Endothelial cell of umbilical vein (primary cell): ENCODE measurements around the gene TYR. TPM values are rescaled to one million over a fixed set of nuclear protein-coding genes. Genes with fewer than 3 reads are reported as not detected.
"Not testable (repeated sequence)": the region's sequence is repeated elsewhere in the genome, so short reads cannot be mapped to it uniquely, and the experiment has no call there.

Source experiments
- BruUV-seq: library from RNA; stranded (reverse); fragments of 400-500 nt; replicated peaks from 2 replicates; lab custom pipeline; 2021; lab: Mats Ljungman, UMichigan
- CTCF ChIA-PET: fragments of 300-600, 350-600 bp; sonication (Branson Sonifier 250); formaldehyde crosslinking; loops from one replicate; lab custom pipeline; 2021; ENCODE audit warnings: antibody characterized with exemption, inconsistent platforms; lab: Charles Lee
- POLR2A ChIA-PET: fragments of 300-600, 350-600 bp; sonication (Branson Sonifier 250); formaldehyde crosslinking; loops from one replicate; lab custom pipeline; 2021; ENCODE audit warnings: antibody characterized with exemption, inconsistent platforms; lab: Charles Lee
- DNase-seq: peaks from one replicate; pipeline ENCODE4 v3.0.0-alpha.2; 2011; ENCODE audit warnings: low read depth, low spot score
- FAIRE-seq: peaks from 2 replicates; lab custom pipeline; 2011; peaks lifted over from hg19 to GRCh38; lab: Jason Lieb, UNC
- H2AFZ ChIP-seq: 2 replicates; pipeline ENCODE4 v1.6.0; 2012; ENCODE audit warnings: low read depth, low read length, control low read depth, inconsistent platforms
- H3K27ac ChIP-seq: 2 replicates; pipeline ENCODE4 v1.5.1; 2011; ENCODE audit warnings: low read depth, mild to moderate bottlenecking, control low read depth, low read length, moderate library complexity; ENCODE audit not compliant: insufficient read depth
- H3K27me3 ChIP-seq, 2 experiments: 2 replicates each; pipeline versions ENCODE4 v1.6.0 to v1.6.1; 2011; ENCODE audit warnings: low read length in 2 of 2, mixed read lengths in 1 of 2; ENCODE audit not compliant: control insufficient read depth in 2 of 2, insufficient read depth in 2 of 2
- H3K36me3 ChIP-seq, 2 experiments: 2 replicates in 1 of 2; 3 replicates in 1 of 2; pipeline ENCODE4 v1.5.1; 2011; ENCODE audit warnings: low read length in 2 of 2, mild to moderate bottlenecking in 1 of 2, moderate library complexity in 1 of 2; ENCODE audit not compliant: control insufficient read depth in 2 of 2, insufficient read depth in 2 of 2; ENCODE audit errors: extremely low read depth in 1 of 2
- H3K4me1 ChIP-seq: 3 replicates; pipeline ENCODE4 v1.5.1; 2011; ENCODE audit warnings: mild to moderate bottlenecking, low read length; ENCODE audit not compliant: control insufficient read depth, insufficient read depth; ENCODE audit errors: extremely low read depth
- H3K4me2 ChIP-seq: 2 replicates; pipeline ENCODE4 v1.6.1; 2011; ENCODE audit warnings: low read length, control low read depth, mixed read lengths; ENCODE audit not compliant: insufficient read depth
- H3K4me3 ChIP-seq, 3 experiments: fragments of 200-600 bp in 1 of 3; sonication (generic), shearing (Covaris generic) in 1 of 3; replicated peaks in 1 of 3; 2 replicates each; pipeline ENCODE4 v1.5.1; 2011 to 2016; ENCODE audit warnings: control low read depth in 3 of 3, low read length in 3 of 3, mild to moderate bottlenecking in 2 of 3, inconsistent platforms in 1 of 3, low read depth in 1 of 3, moderate library complexity in 1 of 3; ENCODE audit not compliant: insufficient read depth in 1 of 3
- H3K79me2 ChIP-seq: 2 replicates; pipeline ENCODE4 v1.6.0; 2012; ENCODE audit warnings: low read length, inconsistent platforms; ENCODE audit not compliant: control insufficient read depth, insufficient read depth
- H3K9ac ChIP-seq: replicated peaks from 2 replicates; pipeline ENCODE3; 2011; ENCODE audit warnings: low read length, control low read depth; ENCODE audit not compliant: insufficient read depth; ENCODE audit errors: extremely low read depth
- H3K9me1 ChIP-seq: replicated peaks from 3 replicates; pipeline ENCODE4 v1.6.0; 2011; ENCODE audit warnings: mild to moderate bottlenecking, low read length; ENCODE audit not compliant: control insufficient read depth, insufficient read depth; ENCODE audit errors: extremely low read depth
- H3K9me3 ChIP-seq: replicated peaks from 2 replicates; pipeline ENCODE4 v1.5.1; 2012; ENCODE audit warnings: low read length, inconsistent platforms; ENCODE audit not compliant: control insufficient read depth, insufficient read depth
- H4K20me1 ChIP-seq: replicated peaks from 2 replicates; pipeline ENCODE3; 2011; ENCODE audit warnings: mild to moderate bottlenecking, low read length; ENCODE audit not compliant: control insufficient read depth, insufficient read depth; ENCODE audit errors: extremely low read depth
- dilution Hi-C: fragments of 300-500 bp; cut with MboI; formaldehyde crosslinking; loops from one replicate; pipeline ENCODE4 v1.15.0; 2019; ENCODE audit warnings: low sequenced_read_pairs; ENCODE audit not compliant: extremely low pct_ligation_motif_present
- intact Hi-C: fragments of 100-400 bp; cut with micrococcal nuclease; formaldehyde crosslinking; loops from one replicate; pipeline ENCODE4 v1.10.0; 2022
- polyA plus RNA-seq, 4 experiments: library from polyadenylated mRNA; depleted of rRNA in 3 of 4; stranded (reverse) in 3 of 4; unstranded in 1 of 4; fragments of >200 nt; gene quantifications; 2 replicates each; pipeline versions ENCODE4 v1.2.1 to v1.2.3, GENCODE V29; 2011 to 2012; ENCODE audit warnings: missing spikeins in 1 of 4
- total RNA-seq: library from RNA; stranded (reverse); gene quantifications from 2 replicates; pipeline ENCODE4 v1.2.3, GENCODE V29; 2021

TYR gene
- total and polyA plus RNA-seq, 2 donors (not counting 3 experiments of a cell fraction or from before 2014, with no cell fraction given) = not detected

DNA sequence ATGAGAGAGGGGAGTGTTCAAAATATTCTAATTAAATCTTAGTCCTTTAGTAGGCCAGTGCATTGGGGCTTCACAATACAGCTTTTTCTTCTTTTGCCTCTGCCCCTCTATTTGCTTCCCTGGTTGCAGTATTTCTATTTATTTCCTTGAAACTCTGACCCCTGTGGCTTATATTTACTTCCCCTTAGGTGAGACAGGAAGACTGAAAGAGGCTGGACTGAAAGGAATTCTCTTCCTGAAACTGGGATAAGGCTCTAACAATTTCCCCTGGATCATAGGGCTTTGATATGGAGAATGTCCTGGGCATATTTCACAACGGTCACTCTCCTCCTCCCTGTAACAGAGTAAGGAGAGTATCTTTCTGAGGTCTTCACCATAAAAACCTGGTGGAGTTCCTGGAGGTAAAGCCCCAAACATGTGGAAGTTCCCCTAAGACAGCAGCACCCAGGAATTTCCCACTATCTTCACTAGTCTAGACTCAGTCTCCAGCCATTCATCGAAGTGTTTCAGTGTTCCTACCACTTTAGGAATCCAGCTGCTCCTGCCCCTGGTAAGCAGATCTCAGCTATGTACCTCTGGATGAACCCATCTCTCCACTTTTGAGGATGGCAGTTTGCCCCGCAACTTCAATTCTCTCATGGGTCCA, 103.5 kb downstream of the TYR start:
- intact Hi-C loops, H3K36me3 ChIP-seq, H3K9ac ChIP-seq, H3K27me3 ChIP-seq, H3K27ac ChIP-seq, H3K4me2 ChIP-seq, dilution Hi-C loops, DNase-seq, H3K9me3 ChIP-seq, FAIRE-seq, H3K9me1 ChIP-seq, H3K4me1 ChIP-seq, POLR2A ChIA-PET, CTCF ChIA-PET, H4K20me1 ChIP-seq, BruUV-seq, H3K4me3 ChIP-seq, H3K79me2 ChIP-seq, H2AFZ ChIP-seq: not testable (repeated sequence)

DNA sequence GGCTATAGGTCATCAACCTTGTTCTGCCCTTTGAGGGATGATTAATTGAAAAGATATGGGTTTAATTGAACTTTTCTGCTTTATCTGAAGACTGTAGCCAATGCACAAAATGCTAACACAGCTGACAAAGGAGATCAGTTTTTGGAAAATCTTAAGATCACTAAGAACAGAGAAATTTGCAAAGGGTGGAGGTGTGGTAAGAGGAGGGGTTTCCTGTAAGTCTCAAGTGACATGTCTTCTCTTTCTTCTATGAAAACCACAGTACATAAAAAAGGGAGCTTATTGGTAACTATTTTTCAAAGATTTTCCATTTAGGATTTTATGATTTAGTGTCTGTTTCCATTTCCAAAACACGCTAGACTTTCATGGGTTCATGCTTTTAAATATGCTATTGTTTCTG, 108.9 kb downstream of the TYR start:
- intact Hi-C loops, H3K9me3 ChIP-seq, CTCF ChIA-PET, H2AFZ ChIP-seq, POLR2A ChIA-PET, H3K9ac ChIP-seq, H3K27ac ChIP-seq, H3K79me2 ChIP-seq, H3K9me1 ChIP-seq, H3K4me3 ChIP-seq, BruUV-seq, H3K27me3 ChIP-seq, dilution Hi-C loops, H3K36me3 ChIP-seq, H3K4me2 ChIP-seq, DNase-seq, H4K20me1 ChIP-seq, FAIRE-seq, H3K4me1 ChIP-seq: not testable (repeated sequence)

DNA sequence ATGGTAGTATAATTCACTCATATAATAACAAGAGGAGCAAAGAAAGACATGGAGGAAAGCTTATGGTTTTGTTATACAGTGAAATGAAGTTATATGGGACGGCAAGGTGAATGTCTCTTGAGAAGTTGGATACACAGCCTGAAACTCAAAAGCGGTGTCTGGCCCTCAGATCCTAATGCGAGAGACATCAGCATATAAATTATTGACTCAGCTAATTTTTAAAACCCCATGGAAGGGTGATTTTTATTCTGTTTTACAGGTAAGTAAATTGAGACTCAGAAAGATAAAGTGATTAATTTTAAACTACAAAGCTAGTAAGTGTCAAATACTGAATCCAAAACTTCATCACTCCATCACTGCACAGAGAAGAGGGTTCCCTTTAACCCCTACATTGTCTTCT, 110.3 kb downstream of the TYR start:
- H4K20me1 ChIP-seq, H3K27me3 ChIP-seq, H3K4me1 ChIP-seq, DNase-seq, POLR2A ChIA-PET, H3K36me3 ChIP-seq, H3K9ac ChIP-seq, H2AFZ ChIP-seq, intact Hi-C loops, dilution Hi-C loops, CTCF ChIA-PET, H3K79me2 ChIP-seq, H3K9me1 ChIP-seq, H3K27ac ChIP-seq, H3K9me3 ChIP-seq, H3K4me2 ChIP-seq, FAIRE-seq, BruUV-seq, H3K4me3 ChIP-seq: not testable (repeated sequence)
